Thymus (tissue), 11 donors: ENCODE data around the gene SHC3. TPM values are rescaled to one million over a fixed set of nuclear protein-coding genes. Genes with fewer than 3 reads are reported as not detected.

Experiments
- DNase-seq, 9 donors: peaks; one replicate each; pipeline ENCODE4 v3.0.0-alpha.2; 2013; ENCODE audit warnings: low spot score in 9 of 9, low read depth in 6 of 9, missing footprints in 1 of 9
- H3K27ac ChIP-seq, 2 donors: one replicate each; pipeline ENCODE4 v1.5.1; 2013; ENCODE audit warnings: control low read depth in 1 of 2, low read depth in 1 of 2, low read length in 1 of 2, mild to moderate bottlenecking in 1 of 2, moderate library complexity in 1 of 2
- H3K27me3 ChIP-seq, 2 donors: one replicate each; pipeline ENCODE4 v1.5.1; 2013; ENCODE audit warnings: low read length in 1 of 2; ENCODE audit not compliant: control insufficient read depth in 2 of 2, insufficient read depth in 1 of 2
- H3K36me3 ChIP-seq, 2 donors: one replicate each; pipeline ENCODE4 v1.5.1; 2013; ENCODE audit warnings: low read length in 1 of 2, mild to moderate bottlenecking in 1 of 2, moderate library complexity in 1 of 2; ENCODE audit not compliant: control insufficient read depth in 2 of 2, insufficient read depth in 2 of 2
- H3K4me1 ChIP-seq, 2 donors: one replicate each; pipeline ENCODE4 v1.5.1; 2013; ENCODE audit warnings: low read length in 2 of 2; ENCODE audit not compliant: control insufficient read depth in 2 of 2, insufficient read depth in 2 of 2
- H3K4me3 ChIP-seq, 2 donors: one replicate each; pipeline ENCODE4 v1.5.1; 2013; ENCODE audit warnings: low read length in 2 of 2, control low read depth in 1 of 2, mild to moderate bottlenecking in 1 of 2
- H3K9me3 ChIP-seq, 2 donors: one replicate each; pipeline ENCODE4 v1.5.1; 2013; ENCODE audit warnings: low read length in 1 of 2, mild to moderate bottlenecking in 1 of 2; ENCODE audit not compliant: control insufficient read depth in 2 of 2, insufficient read depth in 1 of 2
- WGBS: extraction: QIAGEN DNeasy Blood & Tissue Kit; methylation state at CpG from one replicate; pipeline ENCODE4 v1.1.7; 2013; 5-methylcytosine and 5-hydroxymethylcytosine counted together
- polyA plus RNA-seq: library from polyadenylated mRNA; stranded (reverse); fragments of 200-250 nt; gene quantifications from one replicate; pipeline ENCODE4 v1.2.3, GENCODE V29; 2013
- total RNA-seq: library from RNA; stranded (reverse); fragments of 120-200 nt; gene quantifications from one replicate; pipeline ENCODE4 v1.2.4, GENCODE V29; 2013
- donor health status: healthy.

The SHC3 gene
- total and polyA plus RNA-seq, 2 donors: 0.05 to 0.16 TPM

GRCh38 chr9:88996046-88996920 is 182.3 kb downstream of the SHC3 start:
- Histone ChIP-seq H3K4me1 (peaks cover 28 to 31% of the 10 kb centered on the region in 2 donors), H3K36me3 (peaks cover 18 to 40% of the 10 kb centered on the region in 2 donors), H3K9me3 (no peaks in the 10 kb centered on the region), H3K4me3 (no peak overlapping the region), H3K27ac (no peak overlapping the region), H3K27me3 (peaks cover 0 to 20% of the 10 kb centered on the region in 2 donors)
- no peak for DNase-seq
- 97% methylated on average over 14 of the region's 14 CpGs for WGBS

- Histone ChIP-seq H3K9me3 (no peaks in the 10 kb centered on the region), H3K27ac (no peak overlapping the region), H3K27me3 (peaks cover 0 to 21% of the 10 kb centered on the region in 2 donors), H3K36me3 (peaks cover 15 to 36% of the 10 kb centered on the region in 2 donors), H3K4me3 (no peak overlapping the region), H3K4me1 (peaks cover 28% of the 10 kb centered on the region in 2 donors)
- 95% methylated on average over 6 of the region's 6 CpGs for WGBS
- DNase-seq: no peak
Observed at GRCh38 chr9:88995627-88996026, 183.0 kb downstream of the SHC3 start.

GRCh38 chr9:88995200-88995577 is 183.4 kb downstream of the SHC3 start:
- WGBS: 84% methylated on average over 6 of the region's 6 CpGs
- H3K9me3 ChIP-seq: no peaks in the 10 kb centered on the region
- peaks cover 15 to 36% of the 10 kb centered on the region in 2 donors for H3K36me3 ChIP-seq
- no peak for DNase-seq
- no peak overlapping the region for H3K4me3 ChIP-seq
- no peak overlapping the region for H3K27ac ChIP-seq
- H3K27me3 ChIP-seq: peaks cover 0 to 26% of the 10 kb centered on the region in 2 donors
- peaks cover 27 to 28% of the 10 kb centered on the region in 2 donors for H3K4me1 ChIP-seq

- DNase-seq: no peak
- Histone ChIP-seq H3K27me3 (peaks cover 0 to 30% of the 10 kb centered on the region in 2 donors), H3K27ac (no peak overlapping the region), H3K4me1 (peaks cover 32 to 33% of the 10 kb centered on the region in 2 donors), H3K36me3 (peaks cover 15 to 36% of the 10 kb centered on the region in 2 donors), H3K4me3 (no peak overlapping the region), H3K9me3 (no peaks in the 10 kb centered on the region)
- WGBS: 93% methylated on average over 9 of the region's 9 CpGs
Observed at GRCh38 chr9:88994469-88995199, 184.0 kb downstream of the SHC3 start.

- Histone ChIP-seq H3K27ac (no peak overlapping the region), H3K27me3 (peaks cover 0 to 33% of the 10 kb centered on the region in 2 donors), H3K4me1 (peaks cover 38 to 40% of the 10 kb centered on the region in 2 donors), H3K4me3 (no peak overlapping the region), H3K9me3 (no peaks in the 10 kb centered on the region), H3K36me3 (peaks cover 15 to 36% of the 10 kb centered on the region in 2 donors)
- no peak for DNase-seq
- WGBS: 97% methylated on average over 14 of the region's 14 CpGs
Observed at GRCh38 chr9:88993871-88994460, 184.7 kb downstream of the SHC3 start.

- DNase-seq: no peak
- WGBS: 95% methylated on average over 2 of the region's 2 CpGs
- peaks cover 34 to 41% of the 10 kb centered on the region in 2 donors for H3K4me1 ChIP-seq
- H3K27me3 ChIP-seq: peaks cover 0 to 33% of the 10 kb centered on the region in 2 donors
- no peak overlapping the region for H3K27ac ChIP-seq
- H3K9me3 ChIP-seq: no peaks in the 10 kb centered on the region
- peaks cover 15 to 36% of the 10 kb centered on the region in 2 donors for H3K36me3 ChIP-seq
- peak overlapping the region; percentile 64 to 84 for H3K4me3 ChIP-seq
Observed at GRCh38 chr9:88993327-88993726, 185.3 kb downstream of the SHC3 start.

- peaks cover 0 to 33% of the 10 kb centered on the region in 2 donors for H3K27me3 ChIP-seq
- peak overlapping the region; percentile 64 to 84 for H3K4me3 ChIP-seq
- no peak overlapping the region for H3K27ac ChIP-seq
- peaks cover 15 to 32% of the 10 kb centered on the region in 2 donors for H3K36me3 ChIP-seq
- peaks cover 34 to 41% of the 10 kb centered on the region in 2 donors for H3K4me1 ChIP-seq
- 93% methylated on average over 4 of the region's 4 CpGs for WGBS
- H3K9me3 ChIP-seq: no peaks in the 10 kb centered on the region
- DNase-seq: no peak
Observed at GRCh38 chr9:88992556-88992955, 186.1 kb downstream of the SHC3 start.

GRCh38 chr9:88991066-88992034 is 187.3 kb downstream of the SHC3 start, which contains the start of gene S1PR3:
Gene S1PR3, plus strand, starts transcription at chr9:88991468. Its CDS starts 9,733 bp downstream, at chr9:89001201.
- Histone ChIP-seq H3K27ac (peak within 1 kb of the TSS in 1 of 2 donors; percentile 50), H3K27me3 (peaks cover 0 to 33% of the 10 kb centered on the region in 2 donors), H3K4me1 (peaks cover 32 to 41% of the 10 kb centered on the region in 2 donors), H3K9me3 (no peaks in the 10 kb centered on the region), H3K4me3 (peak within 1 kb of the TSS; percentile 64 to 84), H3K36me3 (peaks cover 12 to 23% of the 10 kb centered on the region in 2 donors)
- peak in 7 of 9 donors; percentile 48 to 79 (median 61) for DNase-seq
- 2% methylated on average over 93 of the region's 94 CpGs for WGBS
